Measurements from ENCODE around the gene MMGT1.

Gene MMGT1

GRCh38 chrX:135973548-135974278 is at the start of gene MMGT1:
MMGT1 (minus strand) TSS chrX:135973988; CDS start chrX:135973675, 313 bp downstream.
- DNase-seq (ENCODE audit: low read depth in 2 of 2): peak; percentile 63 to 65

DNA sequence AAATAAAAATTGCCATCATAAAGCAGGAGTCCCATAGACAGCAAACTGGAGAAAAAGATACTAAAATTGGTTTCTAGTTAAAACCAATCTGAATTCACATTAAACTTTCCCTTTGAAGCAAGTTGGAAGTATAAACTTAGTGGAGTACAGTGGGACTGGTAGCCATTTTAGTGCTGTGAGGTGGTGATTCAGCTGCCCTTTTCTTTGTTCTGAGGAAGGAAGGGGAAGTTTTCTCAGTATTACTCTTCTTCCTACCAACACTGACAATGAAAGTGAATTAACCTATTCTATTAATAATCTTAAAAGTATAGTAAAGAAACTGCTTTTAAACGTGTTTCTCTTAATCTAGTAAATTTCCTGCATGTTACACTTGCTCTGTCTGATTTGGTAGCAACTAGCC is 48.1 kb upstream of the MMGT1 start:
- no peak for DNase-seq (ENCODE audit: low read depth in 2 of 2)

- DNase-seq (ENCODE audit: low read depth in 2 of 2): no peak
Observed at GRCh38 chrX:136021160-136021559, 47.4 kb upstream of the MMGT1 start.

DNA sequence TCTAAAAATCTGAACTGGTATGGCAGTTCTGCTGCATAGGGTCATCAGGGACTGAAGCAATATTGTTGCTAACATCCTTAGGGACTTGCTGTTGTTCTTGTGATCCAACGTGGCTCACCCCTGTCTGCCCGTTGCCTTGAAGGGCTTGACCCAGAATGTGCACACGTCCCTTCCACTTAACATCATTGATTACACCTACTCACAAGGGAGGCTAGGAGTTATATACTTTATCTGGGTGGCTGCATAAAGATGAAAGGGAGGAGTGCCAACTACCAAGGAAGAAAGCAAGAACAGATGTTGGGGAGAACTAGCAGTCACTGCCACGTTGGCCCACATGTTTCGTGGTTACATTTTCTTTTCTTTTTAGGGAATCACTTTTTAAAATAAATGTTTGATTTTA is 45.4 kb upstream of the MMGT1 start:
- no peak for DNase-seq (ENCODE audit: low read depth in 2 of 2)

DNA sequence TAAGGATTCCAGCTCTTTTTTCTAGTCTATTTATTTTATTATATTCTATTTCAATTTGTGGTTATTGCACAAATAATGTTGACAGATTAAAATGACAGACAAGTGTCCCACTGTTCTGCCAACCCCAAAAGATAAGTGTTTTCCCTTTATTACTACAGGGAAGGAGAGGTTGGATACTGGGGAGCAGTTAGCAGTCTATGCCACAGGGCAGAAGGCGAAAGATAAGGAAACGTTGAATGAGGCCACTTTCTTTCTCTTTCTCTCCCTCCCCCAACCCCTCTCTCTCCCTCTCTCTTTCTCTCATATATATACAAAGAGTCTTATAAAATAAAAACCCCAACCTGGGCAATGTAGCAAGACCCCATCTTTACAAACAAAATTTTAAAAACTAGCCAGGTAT is 43.1 kb upstream of the MMGT1 start:
- no peak for DNase-seq (ENCODE audit: low read depth in 2 of 2)

- no peak for DNase-seq (ENCODE audit: low read depth in 2 of 2)
Observed at GRCh38 chrX:136015016-136015415, 41.2 kb upstream of the MMGT1 start.

GRCh38 chrX:135988245-135988644 is 14.5 kb upstream of the MMGT1 start:
- no peak for DNase-seq (ENCODE audit: low read depth in 2 of 2)

GRCh38 chrX:135985973-135986310 is 12.2 kb upstream of the MMGT1 start:
- DNase-seq (ENCODE audit: low read depth in 2 of 2): no peak

- peak; percentile 21 to 44 for DNase-seq (ENCODE audit: low read depth in 2 of 2)
Observed at GRCh38 chrX:135985157-135985972, 11.6 kb upstream of the MMGT1 start, which contains the start of gene SLC9A6. SLC9A6 (plus strand) TSS chrX:135985435; CDS start chrX:135985659, 224 bp downstream.

- DNase-seq (ENCODE audit: low read depth in 2 of 2): no peak
Observed at GRCh38 chrX:135984791-135985156, 11.0 kb upstream of the MMGT1 start.

- DNase-seq (ENCODE audit: low read depth in 2 of 2): no peak
Observed at GRCh38 chrX:135984256-135984655, 10.5 kb upstream of the MMGT1 start.

- no peak for DNase-seq (ENCODE audit: low read depth in 2 of 2)
Observed at GRCh38 chrX:135982860-135983259, 9.1 kb upstream of the MMGT1 start.

DNA sequence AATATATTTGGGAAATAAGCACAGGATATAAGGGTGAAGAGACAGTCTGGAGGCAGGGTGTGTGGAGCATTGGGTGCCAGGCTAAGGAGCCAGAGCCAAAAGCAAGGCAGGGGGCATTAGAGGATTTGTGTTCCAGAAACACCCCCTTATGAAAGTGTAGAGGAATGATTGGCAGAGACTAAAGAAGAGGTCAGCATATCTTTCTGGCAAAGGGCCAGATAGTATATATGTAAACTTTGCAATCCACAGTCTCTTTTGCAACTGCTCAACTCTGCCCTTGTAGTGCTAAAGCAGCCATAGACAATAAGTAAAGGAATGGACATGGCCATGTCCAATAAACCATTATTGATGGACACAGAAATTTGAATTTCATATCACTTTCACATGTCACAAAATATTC is 7.9 kb upstream of the MMGT1 start:
- DNase-seq (ENCODE audit: low read depth in 2 of 2): no peak

- DNase-seq (ENCODE audit: low read depth in 2 of 2): no peak
Observed at GRCh38 chrX:135981010-135981409, 7.2 kb upstream of the MMGT1 start.

DNA sequence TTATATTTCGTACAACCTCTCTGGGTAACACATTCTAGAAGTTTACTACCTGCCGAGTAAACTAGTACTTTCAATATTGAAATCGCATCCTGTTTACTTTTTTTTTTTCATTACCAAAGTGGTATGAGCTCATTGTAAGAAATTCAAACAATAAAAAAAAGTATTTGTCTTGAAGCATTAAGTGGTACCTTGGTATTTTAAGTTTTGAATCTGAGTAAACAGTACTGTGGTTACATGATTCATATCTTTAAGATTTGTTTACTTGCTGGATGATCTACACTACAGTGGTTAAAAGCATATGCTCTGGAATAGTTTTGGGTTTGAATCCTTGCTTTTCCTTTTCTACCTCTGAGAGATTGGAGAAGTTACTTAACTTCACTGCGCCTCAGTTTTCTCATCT is 3.8 kb upstream of the MMGT1 start:
- DNase-seq (ENCODE audit: low read depth in 2 of 2): no peak

DNA sequence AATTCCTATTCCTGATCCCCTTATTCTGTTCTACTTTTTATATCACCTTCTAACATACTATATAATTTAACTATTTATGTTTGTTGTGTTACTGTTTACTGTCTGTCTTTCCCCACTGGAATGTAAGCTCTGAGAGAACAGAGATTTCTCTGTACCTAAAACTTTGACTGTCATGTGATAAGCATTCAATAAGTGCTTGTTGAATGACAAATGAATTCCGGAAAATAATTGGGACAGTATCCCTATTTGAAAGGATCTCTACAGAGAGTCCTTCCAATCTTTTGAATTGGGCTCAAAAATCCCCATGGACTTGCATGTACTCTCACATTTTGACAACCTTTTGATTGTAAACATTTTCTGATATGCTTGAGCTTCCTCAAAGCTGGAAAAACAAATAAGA is 1.6 kb upstream of the MMGT1 start:
- no peak for DNase-seq (ENCODE audit: low read depth in 2 of 2)

- peak; percentile 39 to 49 for DNase-seq (ENCODE audit: low read depth in 2 of 2)
Observed at GRCh38 chrX:135974279-135974856, 580 bp upstream of the MMGT1 start.

DNA sequence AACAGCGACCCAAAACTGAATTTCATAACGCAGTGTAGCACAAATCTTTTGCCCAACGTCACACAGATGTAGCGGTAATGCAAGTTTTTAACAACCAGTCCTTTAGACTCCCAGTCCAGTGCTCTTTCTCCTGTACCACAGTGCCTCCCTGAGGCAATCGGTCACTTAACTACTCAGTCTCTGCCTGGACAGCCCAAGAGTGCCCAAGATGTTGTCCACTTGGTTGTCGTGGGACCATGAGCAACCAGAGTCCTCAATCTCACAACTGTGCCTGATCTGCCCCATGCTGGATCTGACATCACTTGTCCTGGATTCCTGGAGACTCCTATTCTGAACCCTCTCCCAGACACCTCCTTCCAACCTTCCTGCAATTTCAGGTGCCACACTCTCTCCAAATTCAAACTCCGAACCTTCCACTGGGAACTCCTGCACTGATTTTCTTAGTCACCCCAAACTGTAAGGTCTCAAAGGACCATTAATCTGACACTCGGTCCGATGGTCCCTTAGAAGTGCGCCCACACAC is 702 bp downstream of the MMGT1 start:
- no peak for DNase-seq (ENCODE audit: low read depth in 2 of 2)

DNA sequence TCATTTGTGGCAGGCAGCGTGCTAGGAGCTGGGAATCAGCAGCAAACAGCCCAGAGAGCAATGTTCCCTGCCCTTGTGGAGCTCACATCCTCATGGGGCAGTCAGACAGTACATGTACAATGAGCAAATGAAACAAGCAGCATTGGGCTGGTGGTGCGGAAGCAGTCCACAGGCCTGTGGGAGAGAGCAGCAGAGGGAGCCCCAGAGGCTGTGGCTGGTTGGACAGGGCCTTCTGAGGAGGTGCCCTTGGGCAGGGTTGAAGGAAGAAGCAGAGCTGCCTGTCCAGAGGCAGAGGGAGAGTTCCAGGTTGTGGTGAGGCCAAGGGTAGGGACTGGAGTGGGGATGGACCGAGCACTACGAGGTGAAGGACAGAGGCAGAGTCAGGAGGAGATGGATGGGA is 22.5 kb downstream of the MMGT1 start:
- DNase-seq (ENCODE audit: low read depth in 2 of 2): no peak

- DNase-seq (ENCODE audit: low read depth in 2 of 2): no peak
Observed at GRCh38 chrX:135944486-135944885, 29.3 kb downstream of the MMGT1 start.

- DNase-seq (ENCODE audit: low read depth in 2 of 2): no peak
Observed at GRCh38 chrX:135931644-135932487, 41.9 kb downstream of the MMGT1 start.

GRCh38 chrX:135927897-135928296 is 45.9 kb downstream of the MMGT1 start:
- no peak for DNase-seq (ENCODE audit: low read depth in 2 of 2)

Data from stimulated activated CD8-positive, alpha-beta memory T cell treated with anti-CD3 and anti-CD28 coated beads, Interleukin-15, amount 100 ng/mL, for 4 hours (primary cell).